ENCODE data around the gene ELAVL1.
"Not testable (repeated sequence)": the region's sequence is repeated elsewhere in the genome, so short reads cannot be mapped to it uniquely, and the experiment has no call there.

Gene ELAVL1

GRCh38 chr19:7968008-7968795 is 37.2 kb downstream of the ELAVL1 start:
- no peak for DNase-seq

DNA sequence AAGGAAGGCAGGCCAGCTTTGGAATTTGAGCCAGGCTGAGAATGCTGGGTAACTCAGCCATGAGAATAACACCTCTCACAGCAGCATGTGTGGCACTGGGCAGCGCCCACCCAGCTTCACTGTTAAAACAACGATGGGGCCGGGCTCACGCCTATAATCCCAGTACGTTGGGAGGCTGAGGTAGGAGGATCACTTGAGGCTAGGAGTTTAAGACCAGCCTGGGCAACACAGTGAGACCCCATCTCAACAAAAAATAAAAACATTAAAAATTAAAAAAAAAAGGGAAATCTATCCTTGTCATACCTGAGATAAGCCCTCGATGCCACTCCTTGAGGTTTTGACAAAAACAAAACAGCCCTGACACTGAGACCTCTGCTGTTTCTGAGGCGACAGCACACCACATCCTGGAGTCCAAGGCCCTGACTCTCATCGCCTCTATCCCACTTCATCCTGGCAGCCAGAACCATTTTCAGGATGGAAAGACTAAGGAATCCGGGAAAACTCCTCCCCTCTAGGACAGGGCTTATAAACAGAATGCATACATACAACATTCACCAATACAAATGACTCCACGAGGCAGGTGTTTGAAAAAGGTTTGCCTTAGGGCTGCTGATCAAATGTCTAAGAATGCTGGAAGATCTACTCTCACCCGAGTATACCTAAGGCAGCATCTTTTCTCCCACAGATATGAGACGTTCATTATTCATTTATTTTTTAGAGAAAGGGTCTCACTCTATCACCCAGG is 39.3 kb downstream of the ELAVL1 start:
- no peak for DNase-seq

GRCh38 chr19:7965259-7965841 is 40.1 kb downstream of the ELAVL1 start:
- DNase-seq, result no peak

DNA sequence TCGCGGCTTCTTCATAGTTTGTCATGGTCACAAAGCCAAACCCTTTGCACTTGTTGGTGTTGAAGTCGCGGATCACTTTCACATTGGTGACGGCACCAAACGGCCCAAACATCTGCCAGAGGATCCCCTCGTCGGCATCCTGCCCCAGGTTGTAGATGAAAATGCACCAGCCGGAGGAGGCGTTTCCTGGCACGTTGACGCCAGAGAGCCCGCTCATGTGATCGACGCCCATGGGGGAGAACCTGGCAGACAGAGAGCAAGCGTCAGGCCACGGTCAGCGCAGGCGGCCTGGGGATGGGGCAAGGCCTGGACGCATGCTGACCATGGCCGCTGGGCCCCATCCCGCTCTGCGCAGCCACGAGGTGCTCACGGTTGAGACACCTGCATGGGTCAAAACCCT is 41.9 kb downstream of the ELAVL1 start:
- DNase-seq, result no peak

DNA sequence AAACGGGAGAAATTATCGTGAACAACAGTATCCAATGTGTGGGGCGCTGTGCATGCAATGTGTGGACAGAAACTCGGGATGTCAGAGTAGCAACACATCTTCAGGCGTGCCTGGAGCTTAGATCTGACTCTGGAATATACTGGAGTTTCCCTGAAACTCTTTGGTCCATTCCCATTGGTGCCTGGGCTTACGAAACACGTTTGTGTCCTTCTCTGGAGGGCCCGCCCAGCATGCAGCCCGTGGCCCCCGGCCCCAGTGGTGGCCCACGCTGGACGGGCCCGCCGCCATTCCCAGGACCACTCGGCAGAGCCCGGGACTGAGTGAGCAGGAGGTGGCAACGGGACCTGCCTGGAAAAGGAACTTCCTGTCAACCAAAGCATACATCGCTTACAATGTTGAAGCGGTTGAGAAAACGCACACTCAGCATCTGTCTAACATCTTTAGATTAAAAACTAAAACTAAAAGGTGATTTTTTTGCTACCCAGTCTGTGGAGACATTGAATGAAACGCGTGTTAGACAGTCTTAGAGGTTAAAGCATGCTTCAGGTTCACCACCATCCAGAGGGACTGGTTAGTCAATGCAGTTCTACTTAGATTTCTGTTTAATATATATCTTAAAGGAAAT is 42.7 kb downstream of the ELAVL1 start:
- no peak for DNase-seq

DNA sequence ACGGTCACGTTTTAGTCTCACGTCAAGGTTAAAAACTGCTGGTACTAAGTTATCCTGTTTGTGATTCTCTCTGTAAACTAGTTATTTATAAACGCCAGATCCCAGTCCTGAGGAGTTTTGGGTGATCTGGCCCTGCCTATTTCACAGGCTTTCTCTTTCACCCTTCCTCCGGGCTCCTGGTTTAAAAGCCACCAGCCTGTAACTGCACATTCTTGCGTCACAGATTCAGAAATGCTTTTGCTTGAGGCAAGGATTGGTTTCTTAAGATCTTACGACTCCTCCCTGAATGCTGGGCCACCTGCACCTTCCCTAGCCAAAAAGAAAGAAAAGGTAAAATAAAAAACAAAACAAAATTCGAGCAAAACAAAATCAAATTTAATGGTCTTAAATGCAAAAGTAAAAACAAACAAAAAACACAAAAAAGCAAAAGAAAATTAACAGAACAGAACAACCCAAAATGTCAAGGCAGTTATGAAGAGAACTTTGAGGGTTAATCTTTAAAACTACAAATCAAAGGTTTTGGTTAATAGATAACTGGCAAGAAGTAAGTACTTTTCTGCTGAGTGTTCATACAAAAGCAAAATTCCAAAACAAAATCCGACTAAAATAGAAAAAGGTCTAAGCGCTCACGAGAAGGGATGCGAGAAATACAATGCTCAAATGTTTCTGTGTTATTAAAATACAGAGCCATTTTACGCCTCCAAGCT is 43.4 kb downstream of the ELAVL1 start:
- DNase-seq, result no peak

GRCh38 chr19:7961082-7961481 is 44.4 kb downstream of the ELAVL1 start:
- DNase-seq, result not testable (repeated sequence)

DNA sequence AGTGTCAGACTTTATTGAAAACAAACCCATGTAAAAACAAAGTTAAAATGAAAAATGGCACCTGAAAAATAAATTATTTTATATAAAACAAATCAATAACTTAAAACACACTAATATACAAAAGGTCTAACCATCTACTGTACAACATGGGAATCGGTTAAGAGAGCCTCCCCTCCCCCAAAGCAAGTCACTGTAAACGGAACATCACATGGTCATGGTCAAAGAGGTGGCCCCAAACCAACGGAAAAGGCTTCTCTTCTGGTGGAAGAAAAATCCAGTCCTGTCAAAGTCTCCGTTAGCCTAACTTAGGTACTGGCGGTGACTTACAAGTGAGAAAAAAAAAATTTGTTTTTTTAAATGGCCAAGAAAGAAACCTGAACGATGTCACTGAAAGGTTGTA is 46.2 kb downstream of the ELAVL1 start:
- no peak for DNase-seq

DNA sequence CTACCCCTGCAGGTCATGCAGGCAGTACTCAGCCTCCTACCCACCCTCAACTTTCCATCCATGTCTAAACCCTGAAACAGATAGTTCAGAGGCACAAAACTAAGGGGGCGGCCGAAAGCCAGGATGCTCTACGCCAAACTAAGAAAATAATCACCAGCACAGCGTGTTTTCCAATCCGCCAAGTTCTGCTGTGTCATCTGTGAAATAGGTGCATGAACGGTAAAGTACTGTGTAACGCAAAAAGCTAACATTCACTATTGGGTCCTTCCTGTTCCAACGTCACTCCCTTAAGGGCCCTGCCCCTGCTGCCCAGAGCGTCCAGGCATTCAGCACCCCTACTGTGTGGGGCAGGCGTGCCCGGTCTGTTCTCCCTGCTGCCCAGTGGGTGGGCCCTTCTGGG is 49.7 kb downstream of the ELAVL1 start:
- DNase-seq, result no peak

DNA sequence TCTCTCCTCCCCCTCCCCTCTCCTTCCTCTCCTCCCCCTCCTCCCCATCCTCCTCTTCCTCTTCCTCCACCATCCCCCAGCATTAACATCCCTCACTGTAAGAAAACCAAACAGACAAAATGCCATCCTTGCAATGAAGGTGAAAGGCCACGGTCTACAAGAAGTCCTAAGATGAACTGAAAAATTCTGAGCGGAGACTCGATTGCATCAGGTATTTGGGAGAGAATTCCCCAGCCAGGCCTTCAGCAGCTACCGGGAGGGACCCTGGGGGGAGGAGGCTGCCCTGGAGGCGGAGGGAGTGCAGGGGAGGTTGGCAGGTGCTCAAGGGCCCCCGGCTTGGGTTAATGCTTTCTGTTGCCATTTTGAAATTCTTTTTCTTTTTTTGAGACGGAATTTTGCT is 51.9 kb downstream of the ELAVL1 start:
- no peak for DNase-seq

DNA sequence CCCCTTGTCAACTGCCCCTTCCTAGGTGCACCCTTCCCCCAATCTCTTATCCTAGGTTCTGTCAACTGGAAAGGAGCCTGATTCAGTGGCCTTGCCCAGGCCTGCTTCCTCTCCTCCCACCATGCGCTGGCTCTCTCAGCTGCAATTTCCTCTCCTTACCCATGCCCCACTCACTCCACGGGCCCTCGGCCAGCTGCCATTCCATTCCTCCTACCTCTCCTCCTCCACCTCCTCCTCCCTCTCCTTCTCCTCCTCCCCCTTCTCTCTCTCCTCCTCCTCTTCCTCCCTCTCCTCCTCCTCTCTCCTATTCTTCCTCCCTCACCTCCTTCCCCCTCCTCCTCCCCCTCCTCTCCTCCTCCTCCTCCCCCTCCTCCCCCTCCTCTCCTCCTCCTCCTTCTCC is 52.4 kb downstream of the ELAVL1 start:
- no peak for DNase-seq

DNA sequence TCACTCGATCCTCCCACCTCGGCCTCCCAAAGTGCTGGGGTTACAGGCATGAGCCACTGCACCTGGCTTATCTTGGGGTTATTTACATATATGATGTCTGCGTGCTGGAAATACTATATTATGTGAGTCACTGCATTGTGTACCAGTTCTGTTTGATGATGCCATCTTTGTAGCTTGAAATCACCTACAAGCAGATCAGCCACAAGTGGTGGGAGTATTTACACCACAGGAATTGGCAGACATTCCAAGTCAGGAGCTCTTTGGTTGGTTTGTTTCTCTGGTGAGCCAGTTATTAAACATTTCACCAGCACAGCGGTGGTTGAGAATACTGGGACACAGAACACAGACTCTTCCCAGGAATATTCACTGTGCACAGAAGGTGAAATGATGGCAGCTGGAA is 57.5 kb downstream of the ELAVL1 start:
- DNase-seq, result no peak

DNA sequence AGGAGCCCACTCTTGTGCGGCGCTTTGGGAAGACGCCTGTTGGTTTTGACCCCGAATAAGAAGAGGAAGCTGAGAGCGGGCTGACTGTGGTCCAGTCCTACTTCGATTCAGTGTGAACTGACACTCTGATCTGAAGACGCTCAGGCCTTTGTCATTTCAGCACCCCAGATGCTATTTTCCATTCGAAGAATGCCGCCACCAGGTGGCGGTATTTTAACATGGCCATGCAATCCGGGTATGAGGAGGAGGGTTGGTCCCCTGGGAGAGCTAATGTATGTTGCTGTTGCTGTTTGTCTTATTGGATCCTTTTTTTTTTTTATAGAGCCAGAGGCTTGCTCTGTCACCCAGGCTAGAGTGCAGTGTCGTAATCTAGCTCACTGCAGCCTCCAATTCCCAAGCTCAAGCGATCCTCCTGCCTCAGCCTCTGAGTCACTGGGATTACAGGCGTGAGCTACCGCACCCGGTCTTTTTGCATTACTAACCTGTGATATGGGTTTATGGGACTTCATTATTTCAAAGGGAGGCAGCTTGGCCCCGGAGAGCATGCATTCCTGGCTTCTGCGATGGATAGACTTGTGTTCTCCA is 61.2 kb downstream of the ELAVL1 start:
- peak; percentile 94 for DNase-seq

DNA sequence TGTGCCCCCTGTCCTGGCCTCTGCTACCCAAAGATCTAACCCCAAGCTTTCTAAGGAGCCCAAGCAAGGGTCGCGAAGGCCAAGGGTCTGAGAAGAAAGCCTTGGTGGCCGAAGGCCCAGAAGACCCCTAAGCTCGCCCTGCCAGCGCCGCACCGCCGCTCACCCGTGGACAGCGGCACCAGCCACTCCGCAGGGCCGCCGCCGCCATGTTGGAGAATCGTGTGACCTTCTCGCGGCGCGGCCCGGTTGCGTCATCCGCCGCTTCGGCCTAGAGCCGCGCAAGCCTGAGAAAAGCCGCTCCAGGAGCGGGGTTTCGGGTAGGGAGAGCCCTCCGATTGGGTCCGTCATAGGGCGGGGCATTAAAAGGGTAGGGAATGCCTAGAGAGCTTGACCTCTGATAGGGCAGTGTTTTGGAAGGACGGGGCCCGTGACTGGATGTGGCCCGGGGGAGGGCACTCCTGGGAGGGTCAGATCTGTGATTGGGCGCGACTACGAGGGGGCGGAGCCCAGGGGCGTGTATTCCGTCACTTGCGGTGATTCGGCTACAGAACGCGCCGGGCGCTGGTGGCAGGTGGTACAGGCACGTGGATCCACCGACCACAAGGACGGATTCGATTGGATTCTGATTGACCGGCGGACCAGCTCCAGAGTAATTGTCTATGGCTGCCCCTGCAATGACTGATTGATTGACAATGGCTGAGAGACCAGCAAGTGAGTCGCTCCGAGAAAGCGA is 61.8 kb downstream of the ELAVL1 start, which contains the start of gene TIMM44:
TIMM44 (minus strand) TSS at position 223 of the 733 bp plus-strand sequence; CDS start at position 208, 15 bp downstream.
- DNase-seq, result peak; percentile 100

DNA sequence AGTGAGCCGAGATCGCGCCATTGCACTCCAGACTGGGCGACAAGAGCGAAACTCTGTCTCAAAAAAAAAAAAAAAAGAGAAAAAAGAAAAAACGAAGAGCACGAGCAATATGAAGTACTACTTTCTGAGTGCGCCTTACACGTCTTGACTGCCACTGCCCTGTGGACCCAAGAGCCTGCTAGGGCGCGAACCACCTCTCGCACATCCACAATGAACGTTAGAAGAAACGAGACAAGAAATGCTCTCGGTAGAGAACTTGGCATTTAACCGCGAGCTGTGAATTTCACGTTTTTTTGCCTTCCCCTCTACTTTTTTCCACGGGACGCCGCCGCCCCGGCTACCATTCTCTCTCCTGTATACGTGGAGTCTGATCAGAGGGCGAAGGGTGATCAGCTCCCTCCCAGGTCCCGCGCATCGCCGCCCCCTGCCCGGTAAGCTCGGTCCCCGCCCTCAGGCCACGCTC is 62.4 kb downstream of the ELAVL1 start:
- no peak for DNase-seq

DNA sequence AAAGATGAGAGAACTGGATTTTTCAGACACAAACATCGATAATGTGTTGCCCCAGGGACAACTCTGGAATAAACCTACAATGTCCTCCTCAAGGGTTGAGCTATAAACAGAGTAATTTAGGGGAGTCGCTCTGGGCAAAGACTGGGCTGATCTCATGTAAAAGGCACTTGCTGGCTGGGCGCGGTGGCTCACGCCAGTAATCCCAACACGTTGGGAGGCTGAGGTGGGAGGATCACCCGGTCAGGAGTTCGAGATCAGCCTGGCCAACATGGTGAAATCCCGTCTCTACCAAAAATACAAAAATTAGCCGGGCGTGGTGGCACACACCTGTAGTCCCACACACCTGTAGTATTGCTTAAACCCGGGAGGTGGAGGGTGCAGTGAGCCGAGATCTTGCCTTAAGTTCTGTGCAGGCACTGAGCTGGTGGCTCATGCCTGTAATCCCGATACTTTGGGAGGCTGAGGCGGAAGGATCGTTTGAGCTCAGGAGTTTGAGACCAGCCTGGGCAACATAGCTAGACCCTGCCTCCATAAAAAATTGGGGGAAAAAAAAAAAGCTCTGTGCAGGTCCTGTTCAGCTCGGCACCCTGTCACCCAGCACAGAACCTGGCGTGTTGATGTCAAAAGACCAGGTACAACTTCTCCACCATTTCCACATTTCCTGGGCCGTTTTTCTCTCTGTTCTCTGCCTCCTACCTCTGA is 63.4 kb downstream of the ELAVL1 start:
- DNase-seq, result no peak

GRCh38 chr19:7940841-7941240 is 64.6 kb downstream of the ELAVL1 start:
- no peak for DNase-seq

GRCh38 chr19:7934766-7935165 is 70.7 kb downstream of the ELAVL1 start:
- no peak for DNase-seq

DNA sequence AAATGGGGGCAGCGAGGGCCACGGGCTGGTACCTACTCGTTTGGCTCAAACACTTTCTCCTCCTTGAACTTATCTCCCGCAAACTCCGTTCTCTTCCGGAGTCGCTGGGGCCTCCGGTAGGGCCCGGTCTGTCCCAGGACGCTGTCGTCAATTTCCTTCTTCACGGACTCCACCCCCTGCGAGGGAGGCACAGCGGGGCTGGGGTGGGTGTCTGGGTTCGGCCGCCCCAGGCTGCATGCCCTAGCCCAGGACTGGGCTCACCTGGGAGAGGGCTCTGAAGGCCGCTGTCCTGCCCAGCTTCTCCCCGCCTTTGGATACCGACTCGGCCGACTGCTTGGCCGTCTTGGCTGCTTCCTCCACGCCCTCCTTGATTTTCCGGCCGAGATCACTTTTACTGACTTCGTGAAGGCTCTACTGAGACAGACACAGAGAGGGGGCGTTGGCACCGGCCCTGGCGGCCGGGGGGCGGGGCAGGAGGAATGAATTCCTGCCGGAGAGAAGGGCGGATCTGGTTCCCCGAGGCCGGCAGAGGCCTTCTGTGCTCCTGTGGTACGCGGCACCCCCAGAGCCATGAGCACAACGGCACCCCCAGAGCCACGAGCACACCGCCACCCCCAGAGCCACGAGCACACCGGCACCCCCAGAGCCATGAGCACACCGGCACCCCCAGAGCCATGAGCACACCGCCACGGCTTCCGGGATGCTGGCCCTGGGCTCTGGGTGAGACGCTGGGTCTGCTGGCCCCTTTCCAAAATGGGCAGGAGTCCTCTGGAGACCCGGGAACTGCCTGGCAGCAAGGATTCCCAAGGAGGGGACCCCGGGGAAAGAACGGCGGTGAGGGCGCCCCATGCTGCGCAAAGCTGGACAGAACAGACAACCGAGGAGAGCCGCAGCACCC is 71.4 kb downstream of the ELAVL1 start:
- DNase-seq, result no peak

DNA sequence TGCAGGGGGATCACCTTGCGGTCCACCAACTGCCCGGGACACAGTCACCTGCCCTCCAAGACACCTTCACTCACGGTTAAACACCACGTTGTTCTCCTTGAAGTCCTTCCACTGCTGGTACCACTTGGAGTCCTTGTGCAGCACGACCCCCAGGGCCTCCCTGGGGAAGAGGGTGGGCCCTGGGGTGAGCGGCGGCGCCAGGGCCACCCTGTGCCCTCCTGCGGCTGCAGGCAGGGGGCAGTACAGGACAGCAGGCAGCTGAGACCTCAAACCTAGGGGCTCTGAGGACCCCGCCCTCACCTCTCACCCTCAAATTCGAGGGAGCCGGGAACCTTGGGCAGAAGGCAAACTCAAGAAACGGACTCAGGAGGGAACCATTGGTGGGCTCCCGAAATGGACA is 72.0 kb downstream of the ELAVL1 start:
- no peak for DNase-seq

Data from NCI-H345 (cell line).